ENCODE data around the gene HOXC10.

DNA sequence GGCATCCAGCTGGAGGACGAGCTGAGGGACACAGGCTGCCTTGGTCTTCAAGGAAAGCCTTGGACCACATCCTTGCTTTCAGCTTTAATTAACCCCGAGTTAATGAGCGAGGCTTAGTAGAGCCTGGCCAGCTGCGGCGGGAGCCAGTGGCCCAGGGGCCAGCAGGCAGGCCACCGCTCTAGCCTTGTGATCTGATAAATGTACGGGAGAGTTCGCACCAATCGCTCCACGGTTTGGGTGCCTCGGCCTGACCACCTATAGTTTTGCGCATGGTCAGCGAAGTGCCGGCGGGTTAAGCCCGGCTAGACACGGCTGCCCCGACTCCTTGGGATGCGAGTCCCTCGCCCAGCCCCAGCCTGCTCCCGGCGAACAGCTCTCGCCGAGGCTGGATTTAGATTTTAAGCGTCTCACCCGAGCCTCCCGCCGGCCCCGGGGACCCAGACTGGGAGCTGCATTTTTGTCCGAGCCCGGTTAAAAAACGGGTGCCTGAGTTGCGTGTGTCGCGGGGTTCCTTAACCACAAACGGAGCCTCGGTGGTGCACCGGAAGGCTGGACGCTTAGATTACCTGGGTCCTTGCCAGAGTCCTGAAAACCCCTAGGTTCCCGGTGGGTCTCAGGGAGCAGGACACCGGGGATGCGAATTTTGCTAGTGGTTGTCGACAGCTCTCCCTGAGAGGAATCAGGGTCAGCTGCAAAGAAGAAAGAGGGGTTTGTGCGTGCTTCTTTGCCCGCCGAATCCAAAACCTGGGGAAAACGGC, 33.2 kb upstream of the HOXC10 start:
- TF ChIP-seq, protein P1, sequence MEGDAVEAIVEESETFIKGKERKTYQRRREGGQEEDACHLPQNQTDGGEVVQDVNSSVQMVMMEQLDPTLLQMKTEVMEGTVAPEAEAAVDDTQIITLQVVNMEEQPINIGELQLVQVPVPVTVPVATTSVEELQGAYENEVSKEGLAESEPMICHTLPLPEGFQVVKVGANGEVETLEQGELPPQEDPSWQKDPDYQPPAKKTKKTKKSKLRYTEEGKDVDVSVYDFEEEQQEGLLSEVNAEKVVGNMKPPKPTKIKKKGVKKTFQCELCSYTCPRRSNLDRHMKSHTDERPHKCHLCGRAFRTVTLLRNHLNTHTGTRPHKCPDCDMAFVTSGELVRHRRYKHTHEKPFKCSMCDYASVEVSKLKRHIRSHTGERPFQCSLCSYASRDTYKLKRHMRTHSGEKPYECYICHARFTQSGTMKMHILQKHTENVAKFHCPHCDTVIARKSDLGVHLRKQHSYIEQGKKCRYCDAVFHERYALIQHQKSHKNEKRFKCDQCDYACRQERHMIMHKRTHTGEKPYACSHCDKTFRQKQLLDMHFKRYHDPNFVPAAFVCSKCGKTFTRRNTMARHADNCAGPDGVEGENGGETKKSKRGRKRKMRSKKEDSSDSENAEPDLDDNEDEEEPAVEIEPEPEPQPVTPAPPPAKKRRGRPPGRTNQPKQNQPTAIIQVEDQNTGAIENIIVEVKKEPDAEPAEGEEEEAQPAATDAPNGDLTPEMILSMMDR (IDR thresholded peaks at IDR 0.05), result no peak
- no peak for TF ChIP-seq POLR2A (IDR thresholded peaks at IDR 0.05)
